Left lung (tissue), 10 donors: ENCODE data around the gene KIAA0930. TPM values are rescaled to one million over a fixed set of nuclear protein-coding genes. Genes with fewer than 3 reads are reported as not detected.

Experiments used
- ATAC-seq: fragments of 200-7000 bp; cut with Tn5 transposase; one replicate; pipeline ENCODE4 v1.9.1; 2020; ENCODE audit warnings: moderate library complexity
- DNase-seq, 4 donors: peaks; one replicate each; pipeline ENCODE4 v3.0.0-alpha.2; 2013 to 2020
- H3K27ac ChIP-seq, 2 donors: fragments of 200-600 bp; sonication (generic) in 1 of 2; one replicate each; pipeline versions ENCODE4 v1.5.0 to v1.8.0; 2020 to 2021
- H3K27me3 ChIP-seq, 2 donors: fragments of 200-600 bp; sonication (generic) in 1 of 2; one replicate each; pipeline versions ENCODE4 v1.5.0 to v1.8.0; 2020 to 2021
- H3K36me3 ChIP-seq, 2 donors: fragments of 200-600 bp; sonication (generic) in 1 of 2; one replicate each; pipeline versions ENCODE4 v1.5.0 to v1.8.0; 2020 to 2021
- H3K4me1 ChIP-seq, 2 donors: fragments of 200-600 bp; one replicate each; pipeline ENCODE4 v1.8.0; 2021
- H3K4me3 ChIP-seq, 2 donors: fragments of 200-600 bp; sonication (generic) in 1 of 2; one replicate each; pipeline versions ENCODE4 v1.5.0 to v1.8.0; 2020 to 2021; ENCODE audit warnings: mild to moderate bottlenecking in 1 of 2
- H3K9me3 ChIP-seq, 2 donors: fragments of 200-600 bp; sonication (generic) in 1 of 2; one replicate each; pipeline versions ENCODE4 v1.5.0 to v1.8.0; 2020 to 2021
- intact Hi-C, 2 donors: fragments of 100-400 bp; cut with DNase I; formaldehyde crosslinking; loops; one replicate each; pipeline versions ENCODE4 v1.11.2 to v1.14.2; 2022
- microRNA-seq, 2 donors: library from miRNA; unstranded; fragments of <30 nt; microRNA quantifications; one replicate each; pipeline ENCODE4, GENCODE V29; 2019
- polyA plus RNA-seq, 6 donors: library from polyadenylated mRNA; unstranded; fragments of 120-200 nt; gene quantifications; one replicate each; pipeline ENCODE4 v1.2.1, GENCODE V29; 2013; ENCODE audit not compliant: insufficient read length in 6 of 6
- total RNA-seq, 2 donors: library from RNA; stranded (reverse); fragmentation: NEBNext Ultra II Directional; extraction: Animal tissue kit (Norgen Biotek cat#: 25700); gene quantifications; one replicate each; pipeline ENCODE4 v1.2.1, GENCODE V29; 2021
- TF ChIP-seq, protein P1 (sequence below), 2 donors: fragments of 200-600 bp; sonication (generic) in 1 of 2; IDR thresholded peaks; one replicate each; pipeline versions ENCODE4 v1.5.0 to v1.8.0; 2021; ENCODE audit warnings: antibody characterized with exemption in 2 of 2
- donor health status: DM: no; HTN: yes; CAD: no.
- donor health status: DM: no; HTN: no; CAD: no.

Gene KIAA0930
- total and polyA plus RNA-seq, 8 donors, result 12.1 to 78.8 (median 17.9) TPM

DNA sequence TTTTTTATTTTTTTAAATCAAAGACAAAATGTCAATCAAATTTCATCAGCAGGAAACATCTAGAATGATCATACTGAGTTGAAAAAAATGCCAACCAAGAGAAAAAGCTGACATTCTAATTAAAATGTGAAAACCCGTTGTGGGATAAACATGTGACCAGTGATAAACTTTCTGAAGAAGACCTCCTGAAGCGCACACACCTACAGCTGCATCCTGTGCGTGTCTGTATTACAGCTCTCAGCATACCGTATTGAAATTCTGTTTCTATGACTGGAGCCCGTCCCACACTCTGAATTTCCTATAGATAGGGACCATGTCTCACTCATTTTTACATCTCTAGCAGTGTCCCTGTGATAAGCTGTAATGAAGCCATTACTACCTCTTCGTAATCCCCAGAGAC lies 89.2 kb downstream of the KIAA0930 start:
- H3K27ac ChIP-seq, result no peak overlapping the region
- DNase-seq (no peak), ATAC-seq (no peak)
- no peaks in the 10 kb centered on the region for H3K9me3 ChIP-seq
- H3K4me3 ChIP-seq, result no peak overlapping the region
- no peaks in the 10 kb centered on the region for H3K4me1 ChIP-seq
- TF ChIP-seq, protein P1, sequence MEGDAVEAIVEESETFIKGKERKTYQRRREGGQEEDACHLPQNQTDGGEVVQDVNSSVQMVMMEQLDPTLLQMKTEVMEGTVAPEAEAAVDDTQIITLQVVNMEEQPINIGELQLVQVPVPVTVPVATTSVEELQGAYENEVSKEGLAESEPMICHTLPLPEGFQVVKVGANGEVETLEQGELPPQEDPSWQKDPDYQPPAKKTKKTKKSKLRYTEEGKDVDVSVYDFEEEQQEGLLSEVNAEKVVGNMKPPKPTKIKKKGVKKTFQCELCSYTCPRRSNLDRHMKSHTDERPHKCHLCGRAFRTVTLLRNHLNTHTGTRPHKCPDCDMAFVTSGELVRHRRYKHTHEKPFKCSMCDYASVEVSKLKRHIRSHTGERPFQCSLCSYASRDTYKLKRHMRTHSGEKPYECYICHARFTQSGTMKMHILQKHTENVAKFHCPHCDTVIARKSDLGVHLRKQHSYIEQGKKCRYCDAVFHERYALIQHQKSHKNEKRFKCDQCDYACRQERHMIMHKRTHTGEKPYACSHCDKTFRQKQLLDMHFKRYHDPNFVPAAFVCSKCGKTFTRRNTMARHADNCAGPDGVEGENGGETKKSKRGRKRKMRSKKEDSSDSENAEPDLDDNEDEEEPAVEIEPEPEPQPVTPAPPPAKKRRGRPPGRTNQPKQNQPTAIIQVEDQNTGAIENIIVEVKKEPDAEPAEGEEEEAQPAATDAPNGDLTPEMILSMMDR (IDR thresholded peaks at IDR 0.05), result no peak
- H3K36me3 ChIP-seq, result peaks cover 0 to 3% of the 10 kb centered on the region in 2 donors
- no peaks in the 10 kb centered on the region for H3K27me3 ChIP-seq
- intact Hi-C loops, result no loop called here

DNA sequence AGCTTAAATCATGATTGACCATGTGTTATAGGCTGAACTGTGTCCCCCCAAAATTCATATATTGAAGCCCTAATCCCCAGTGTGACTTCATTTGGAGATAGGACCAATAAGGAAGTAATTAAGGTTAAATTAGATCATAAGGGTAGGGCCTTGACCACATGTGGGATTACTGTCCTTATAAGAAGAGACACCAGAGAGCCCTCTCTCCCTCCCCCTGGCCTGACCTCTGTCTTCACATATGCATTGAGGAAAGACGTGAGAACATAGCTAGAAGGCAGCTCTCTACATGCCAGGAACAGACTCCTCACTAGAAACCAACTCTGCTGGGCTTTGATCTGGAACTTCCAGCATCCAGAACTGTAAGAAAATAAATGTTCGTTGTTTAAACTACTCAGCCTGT lies 90.6 kb downstream of the KIAA0930 start:
- H3K9me3 ChIP-seq, result no peaks in the 10 kb centered on the region
- H3K36me3 ChIP-seq, result no peaks in the 10 kb centered on the region
- no peak overlapping the region for H3K4me3 ChIP-seq

DNA sequence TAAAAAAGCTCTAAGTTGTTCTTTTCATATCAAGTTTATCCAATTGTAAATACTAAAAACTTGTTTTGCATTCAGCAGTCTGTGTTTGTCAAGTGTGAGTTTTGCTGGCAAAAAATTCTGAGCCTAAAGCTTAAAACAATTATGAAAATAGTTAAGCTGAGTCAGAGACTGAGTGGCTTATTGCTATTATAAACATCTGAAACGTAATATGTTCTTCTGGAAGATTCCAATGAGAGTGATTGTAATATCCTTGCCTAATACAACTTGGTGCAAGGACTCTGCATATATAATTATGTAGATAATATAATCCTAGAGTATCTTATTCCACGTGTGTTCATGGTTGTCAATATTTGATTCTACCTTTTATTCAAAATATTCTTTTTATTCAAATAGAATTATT lies 91.0 kb downstream of the KIAA0930 start:
- Histone ChIP-seq H3K36me3 (no peaks in the 10 kb centered on the region), H3K4me3 (no peak overlapping the region), H3K9me3 (no peaks in the 10 kb centered on the region), H3K27ac (no peak overlapping the region), H3K4me1 (no peaks in the 10 kb centered on the region), H3K27me3 (no peaks in the 10 kb centered on the region)
- TF ChIP-seq, protein P1 (IDR thresholded peaks at IDR 0.05), result no peak
- ATAC-seq (no peak), DNase-seq (no peak)
- intact Hi-C loops, result no loop called here

More for the DNA sequence above, 90.6 kb downstream of the KIAA0930 start:
- H3K4me1 ChIP-seq, result no peaks in the 10 kb centered on the region
- intact Hi-C loops, result no loop called here
- TF ChIP-seq, protein P1 (IDR thresholded peaks at IDR 0.05), result no peak
- H3K27me3 ChIP-seq, result no peaks in the 10 kb centered on the region
- ATAC-seq, result no peak
- no peak overlapping the region for H3K27ac ChIP-seq
- DNase-seq, result no peak

- no peaks in the 10 kb centered on the region for H3K36me3 ChIP-seq
- H3K4me3 ChIP-seq, result no peak overlapping the region
- no peaks in the 10 kb centered on the region for H3K4me1 ChIP-seq
- intact Hi-C loops, result no loop called here
- DNase-seq (no peak), ATAC-seq (no peak)
- H3K27me3 ChIP-seq, result no peaks in the 10 kb centered on the region
- peaks cover 0 to 3% of the 10 kb centered on the region in 2 donors for H3K9me3 ChIP-seq
- TF ChIP-seq, protein P1 (IDR thresholded peaks at IDR 0.05), result no peak
- no peak overlapping the region for H3K27ac ChIP-seq
Measured at GRCh38 chr22:45144916-45145315, 95.8 kb downstream of the KIAA0930 start.

DNA sequence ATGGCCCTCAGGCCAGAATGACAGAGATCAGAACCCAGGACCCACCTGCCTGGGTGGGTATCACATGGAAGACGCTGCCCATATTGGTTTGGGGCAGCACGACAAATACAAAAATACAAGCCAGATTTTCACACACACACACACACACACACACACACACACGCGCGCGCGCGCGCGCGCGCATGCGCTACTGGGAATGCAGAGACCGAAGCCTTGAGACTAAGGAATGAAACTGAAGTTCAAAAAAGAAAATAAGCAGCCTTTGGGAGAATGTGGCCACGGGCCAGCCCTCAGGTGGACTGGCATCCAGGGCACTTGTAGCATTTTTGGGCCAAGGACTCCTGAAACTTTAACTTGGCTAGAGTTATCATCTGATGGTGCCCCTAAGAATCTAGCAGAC lies 98.3 kb downstream of the KIAA0930 start:
- intact Hi-C loops, result no loop called here
- H3K4me1 ChIP-seq, result no peaks in the 10 kb centered on the region
- TF ChIP-seq, protein P1 (IDR thresholded peaks at IDR 0.05), result no peak
- ATAC-seq, result no peak
- no peak for DNase-seq
- H3K36me3 ChIP-seq, result no peaks in the 10 kb centered on the region
- no peak overlapping the region for H3K4me3 ChIP-seq
- H3K9me3 ChIP-seq, result peaks cover 0 to 3% of the 10 kb centered on the region in 2 donors
- H3K27ac ChIP-seq, result no peak overlapping the region
- no peaks in the 10 kb centered on the region for H3K27me3 ChIP-seq

Small RNAs within 50 kb of the gene (microRNA-seq; reads per million reads assigned to microRNA genes)
- gene MIR1249, result 11.6 to 12.2 reads per million in 2 donors

Other genes with a start within 250 kb of the KIAA0930 start
- gene PHF21B, start 230.9 kb downstream of the KIAA0930 start, total RNA-seq, result under 1 TPM in 1 of 2 donors, not detected in 1; 0.24 TPM
- 1 to 10 TPM in 4 of 6 donors, under 1 TPM in 2; 0.85 to 1.4 (median 1.1) TPM for gene PHF21B, start 230.9 kb downstream of the KIAA0930 start, polyA plus RNA-seq
- 10 to 100 TPM; 54.7 to 70.0 TPM for gene NUP50, start 77.0 kb downstream of the KIAA0930 start, total RNA-seq
- 10 to 100 TPM; 47.4 to 56.2 (median 51.2) TPM for gene NUP50, start 77.0 kb downstream of the KIAA0930 start, polyA plus RNA-seq
- not detected for gene UPK3A, start 44.1 kb upstream of the KIAA0930 start, total RNA-seq
- under 1 TPM in 5 of 6 donors, not detected in 1; 0.19 to 0.72 (median 0.27) TPM for gene UPK3A, start 44.1 kb upstream of the KIAA0930 start, polyA plus RNA-seq
- 10 to 100 TPM; 23.9 to 31.8 TPM for gene FAM118A, start 69.0 kb upstream of the KIAA0930 start, total RNA-seq
- 100 to 1,000 TPM in 1 of 6 donors, 10 to 100 TPM in 5; 24.8 to 210 (median 46.0) TPM for gene FAM118A, start 69.0 kb upstream of the KIAA0930 start, polyA plus RNA-seq
- under 1 TPM; 0.10 to 0.15 TPM for gene SMC1B, start 172.7 kb upstream of the KIAA0930 start, total RNA-seq
- under 1 TPM; 0.10 to 0.35 (median 0.24) TPM for gene SMC1B, start 172.7 kb upstream of the KIAA0930 start, polyA plus RNA-seq
- 1 to 10 TPM; 4.3 to 4.5 TPM for gene RIBC2, start 172.8 kb upstream of the KIAA0930 start, total RNA-seq
- 10 to 100 TPM in 3 of 6 donors, 1 to 10 TPM in 3; 7.8 to 12.1 (median 9.7) TPM for gene RIBC2, start 172.8 kb upstream of the KIAA0930 start, polyA plus RNA-seq